ENCODE measurements around the gene TLL1.

TLL1 gene

DNA sequence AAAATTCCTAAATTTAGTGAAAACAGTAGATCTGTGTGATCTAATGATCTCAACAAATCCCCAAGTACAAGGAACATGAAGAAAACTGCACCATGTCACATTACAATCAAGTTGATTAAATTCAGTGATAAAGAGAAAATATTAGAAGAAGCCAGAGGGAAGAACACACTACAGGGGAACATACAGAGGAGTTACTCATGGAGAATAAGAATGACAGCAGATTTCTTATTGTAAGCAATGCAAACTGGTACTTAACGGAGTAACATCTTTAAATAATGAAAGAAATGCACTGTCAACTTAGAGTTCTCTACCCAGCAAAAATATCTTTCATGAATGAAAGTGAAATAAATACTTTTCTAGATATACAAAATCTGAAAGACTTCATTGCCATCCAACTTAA is 21.1 kb downstream of the TLL1 start:
- no peak for DNase-seq (ENCODE audit: low read depth)

DNA sequence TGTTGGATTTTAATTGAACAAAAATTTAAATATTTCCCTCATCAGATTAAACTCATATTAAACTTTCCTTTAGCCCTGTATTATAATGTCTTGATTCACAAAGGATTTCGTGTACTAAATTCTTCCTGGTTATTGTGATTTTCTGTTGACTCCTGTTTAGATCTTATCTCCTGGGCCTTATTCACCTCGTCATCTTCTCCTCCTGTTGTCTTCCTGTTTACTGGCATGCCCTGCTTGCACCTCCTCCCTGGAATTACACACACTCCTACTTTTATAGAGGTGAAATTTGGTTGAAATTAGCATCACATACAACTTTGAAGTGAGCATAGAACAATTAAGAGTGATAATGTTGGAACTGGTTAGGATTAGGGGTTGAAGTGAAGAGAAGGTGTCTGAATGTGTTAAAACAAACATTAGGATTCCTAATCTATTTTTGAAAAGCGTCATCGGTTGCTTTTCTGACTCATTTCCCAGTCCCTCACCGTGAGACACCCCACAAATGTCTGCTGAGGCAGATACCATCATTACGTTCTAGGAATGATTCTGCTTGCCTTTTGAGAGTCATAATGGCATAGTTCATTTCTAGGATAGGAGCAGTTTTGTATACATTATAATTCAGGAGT is 32.5 kb downstream of the TLL1 start:
- peak; percentile 65 for DNase-seq (ENCODE audit: low read depth)

DNA sequence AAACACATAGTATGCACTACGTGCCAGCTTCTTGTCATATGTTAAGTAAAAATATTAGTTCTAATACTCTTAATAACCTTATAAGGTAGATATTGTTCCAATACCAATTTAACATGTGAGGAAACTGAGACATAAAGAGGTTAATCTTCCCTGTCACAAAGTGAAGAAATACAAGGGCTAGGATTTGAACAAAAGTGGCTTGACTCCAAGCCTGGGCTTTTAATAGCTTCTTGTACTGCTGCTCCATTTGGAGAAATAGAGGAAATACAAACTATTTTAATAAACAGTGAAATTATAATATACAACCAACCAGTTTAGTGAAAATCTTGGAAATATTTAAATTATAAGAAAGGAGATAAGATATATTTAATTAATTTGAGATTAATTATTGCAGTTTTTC is 33.2 kb downstream of the TLL1 start:
- no peak for DNase-seq (ENCODE audit: low read depth)

- DNase-seq (ENCODE audit: low read depth), result no peak
Observed at GRCh38 chr4:165909947-165910346, 36.9 kb downstream of the TLL1 start.

DNA sequence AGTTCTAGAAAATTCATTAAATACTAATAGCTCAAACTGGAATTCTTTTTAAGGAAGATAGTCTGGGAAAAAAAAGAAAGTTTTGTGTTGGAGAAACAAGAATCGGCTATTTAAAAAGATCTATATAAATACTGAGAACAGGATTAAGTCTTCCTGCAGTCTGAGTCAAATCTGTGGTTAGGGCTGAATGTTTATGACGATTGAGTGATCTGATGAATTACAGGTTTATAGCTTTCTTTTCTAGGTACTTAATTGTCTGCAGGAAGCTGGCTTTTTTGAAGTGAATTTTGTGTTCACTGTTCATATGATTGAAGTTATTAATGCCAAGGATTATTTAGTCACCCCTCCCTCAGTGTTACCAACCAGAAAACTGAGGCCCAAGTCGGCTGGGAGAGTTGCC is 42.2 kb downstream of the TLL1 start:
- DNase-seq (ENCODE audit: low read depth), result peak; percentile 5

DNA sequence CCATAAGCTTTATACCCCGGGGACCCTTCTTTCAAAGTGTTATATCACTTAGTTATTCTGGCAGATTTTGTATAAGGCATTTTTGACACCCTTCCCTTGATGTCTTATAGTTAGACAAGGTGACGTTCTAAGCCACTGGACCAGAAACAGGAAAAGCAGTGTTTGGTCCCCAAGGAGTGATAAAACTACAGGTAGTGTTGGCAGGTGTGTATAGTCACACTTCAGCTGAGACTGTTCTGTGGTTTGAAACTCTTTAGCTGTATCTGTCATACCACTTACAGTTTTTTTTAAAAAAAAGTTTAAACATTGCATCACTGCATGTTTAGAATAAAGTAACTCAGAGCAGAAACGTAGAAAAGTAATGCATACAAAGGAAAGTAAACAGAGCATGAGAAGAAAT is 48.5 kb downstream of the TLL1 start:
- no peak for DNase-seq (ENCODE audit: low read depth)

- no peak for DNase-seq (ENCODE audit: low read depth)
Observed at GRCh38 chr4:165922747-165923146, 49.7 kb downstream of the TLL1 start.

GRCh38 chr4:165926307-165926706 is 53.3 kb downstream of the TLL1 start:
- no peak for DNase-seq (ENCODE audit: low read depth)

DNA sequence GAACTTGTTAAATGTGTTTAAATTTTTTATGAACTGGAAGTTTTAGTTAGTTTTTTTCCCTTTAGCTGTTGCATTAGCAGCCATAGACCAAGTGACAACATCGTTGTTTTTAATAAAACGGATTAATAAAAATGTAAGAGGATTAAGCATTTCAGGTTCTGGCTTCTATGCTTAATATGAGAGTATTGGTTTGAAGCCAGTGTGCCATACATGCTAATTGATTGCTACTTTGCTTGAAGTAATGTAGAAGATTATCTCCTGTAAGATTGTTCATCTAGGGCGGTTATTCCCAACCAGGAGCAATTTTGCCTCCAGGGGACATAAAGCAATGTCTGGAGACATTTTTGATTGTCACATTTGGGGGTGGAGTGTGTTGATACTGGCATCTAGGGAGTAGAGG is 54.3 kb downstream of the TLL1 start:
- DNase-seq (ENCODE audit: low read depth), result no peak

DNA sequence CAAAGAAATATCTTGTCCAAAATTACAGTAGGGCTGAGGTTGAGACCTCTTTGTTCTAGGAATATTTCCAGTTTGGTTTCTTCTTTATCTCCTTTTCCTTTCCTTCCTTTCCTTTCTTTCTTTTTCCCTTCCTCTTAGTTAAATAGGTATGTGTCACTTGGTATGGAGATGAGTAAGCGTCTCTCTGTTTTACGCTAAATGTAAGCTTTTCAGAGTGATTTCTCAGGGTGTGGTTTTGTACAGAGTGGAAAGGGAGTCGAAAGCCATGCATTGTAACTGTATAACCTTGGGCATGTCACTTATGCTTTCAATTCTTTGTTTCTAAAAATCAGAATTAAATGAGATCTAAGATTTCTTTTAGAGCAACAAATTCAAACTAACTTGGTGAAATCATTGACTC is 54.8 kb downstream of the TLL1 start:
- DNase-seq (ENCODE audit: low read depth), result no peak

DNA sequence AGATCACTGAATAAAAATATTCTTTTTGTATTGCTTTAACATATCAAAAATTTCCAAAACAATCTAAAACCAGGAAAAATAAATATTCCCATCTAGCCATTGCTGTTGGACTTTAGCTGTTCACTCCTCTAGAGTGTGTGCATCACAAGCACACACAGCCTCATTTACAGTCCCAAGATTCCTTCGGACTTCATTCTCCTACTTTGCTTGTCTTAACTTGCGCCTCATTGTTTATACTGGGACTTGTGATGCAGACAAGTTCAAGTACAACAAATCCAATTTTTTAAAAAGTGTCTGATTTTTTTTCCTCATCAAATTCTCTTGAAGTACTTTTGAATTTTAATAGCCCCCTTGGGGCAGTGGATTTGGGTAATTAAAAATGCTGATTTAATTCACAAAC is 55.6 kb downstream of the TLL1 start:
- no peak for DNase-seq (ENCODE audit: low read depth)

- DNase-seq (ENCODE audit: low read depth), result no peak
Observed at GRCh38 chr4:165929662-165930061, 56.6 kb downstream of the TLL1 start.

DNA sequence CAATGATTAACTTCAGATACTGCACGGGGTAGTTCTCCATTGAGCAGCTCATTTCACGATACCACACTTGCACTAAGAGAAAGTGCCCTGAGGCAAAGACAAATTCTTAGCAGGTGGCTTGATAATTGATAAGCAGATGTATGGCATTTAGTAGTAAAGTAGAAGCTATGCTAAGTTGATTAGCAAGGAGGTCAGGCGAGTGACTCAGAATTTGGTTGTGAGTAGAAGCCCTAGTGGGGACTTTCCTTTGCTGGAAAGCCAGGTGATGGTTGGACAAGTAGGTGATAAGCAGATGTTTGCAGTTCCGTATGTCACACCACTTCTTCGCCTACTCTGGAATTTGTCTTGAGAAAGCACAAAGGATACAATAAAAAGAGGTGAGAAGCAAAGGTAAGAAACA is 58.7 kb downstream of the TLL1 start:
- DNase-seq (ENCODE audit: low read depth), result no peak

DNA sequence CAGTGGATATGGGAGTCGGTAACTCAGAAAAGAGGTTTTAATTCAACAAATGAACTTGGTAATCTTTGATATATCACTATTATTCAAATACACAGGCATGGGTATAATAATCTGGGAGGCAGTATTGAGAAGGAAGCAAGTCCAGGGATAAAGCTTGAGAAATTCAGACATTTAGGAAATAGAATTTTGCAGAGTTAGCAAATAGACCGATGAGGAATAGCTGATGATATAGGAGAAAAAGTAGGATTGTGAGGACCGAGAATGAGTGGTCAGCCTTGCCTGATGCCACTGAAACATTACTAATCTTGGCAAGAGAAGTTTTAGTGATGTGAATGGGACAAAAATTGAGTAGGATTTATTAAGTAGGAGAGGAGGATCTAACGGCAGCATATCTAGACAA is 71.9 kb downstream of the TLL1 start:
- DNase-seq (ENCODE audit: low read depth), result no peak

GRCh38 chr4:165945991-165946390 is 73.0 kb downstream of the TLL1 start:
- no peak for DNase-seq (ENCODE audit: low read depth)

GRCh38 chr4:165947019-165947418 is 74.0 kb downstream of the TLL1 start:
- DNase-seq (ENCODE audit: low read depth), result no peak

- DNase-seq (ENCODE audit: low read depth), result no peak
Observed at GRCh38 chr4:165953181-165953580, 80.1 kb downstream of the TLL1 start.

DNA sequence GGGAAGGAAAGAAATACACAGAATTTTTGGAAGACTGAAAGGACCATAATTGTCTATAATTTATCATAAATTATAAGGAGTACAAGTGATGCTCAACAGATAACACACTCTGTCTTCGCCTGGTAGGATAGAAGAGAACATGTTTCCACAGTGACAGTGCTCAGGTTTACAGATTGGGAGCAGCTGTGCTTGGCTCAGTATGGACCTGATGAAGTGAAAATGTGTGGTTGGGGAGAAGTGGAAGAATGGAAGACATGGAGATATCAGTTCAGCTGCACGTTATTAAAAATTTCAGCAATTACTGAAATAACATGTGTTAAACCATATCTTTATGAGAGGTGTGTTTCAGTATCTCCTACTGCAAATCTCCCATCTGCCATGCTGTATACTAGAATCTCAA is 90.6 kb downstream of the TLL1 start:
- DNase-seq (ENCODE audit: low read depth), result no peak

DNA sequence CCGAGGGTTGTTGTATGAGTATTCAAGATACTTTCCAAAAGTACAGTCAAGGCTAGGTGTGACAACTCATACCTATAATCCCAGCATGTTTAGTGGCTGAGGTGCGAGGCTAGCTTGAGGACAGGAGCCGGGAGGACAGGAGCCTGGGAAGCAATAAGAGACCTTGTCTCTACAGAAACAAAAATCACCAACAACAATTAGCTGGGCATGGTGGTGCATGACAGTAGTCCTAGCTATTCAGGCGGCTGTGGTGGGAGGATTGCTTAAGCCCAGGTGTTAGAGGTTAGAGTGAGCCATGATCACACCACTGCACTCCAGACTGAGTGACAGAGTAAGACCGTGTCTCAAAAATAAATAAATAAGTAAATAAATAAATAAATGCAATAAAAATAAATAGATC is 91.6 kb downstream of the TLL1 start:
- no peak for DNase-seq (ENCODE audit: low read depth)

- DNase-seq (ENCODE audit: low read depth), result peak; percentile 53
Observed at GRCh38 chr4:165965503-165965902, 92.5 kb downstream of the TLL1 start.

DNA sequence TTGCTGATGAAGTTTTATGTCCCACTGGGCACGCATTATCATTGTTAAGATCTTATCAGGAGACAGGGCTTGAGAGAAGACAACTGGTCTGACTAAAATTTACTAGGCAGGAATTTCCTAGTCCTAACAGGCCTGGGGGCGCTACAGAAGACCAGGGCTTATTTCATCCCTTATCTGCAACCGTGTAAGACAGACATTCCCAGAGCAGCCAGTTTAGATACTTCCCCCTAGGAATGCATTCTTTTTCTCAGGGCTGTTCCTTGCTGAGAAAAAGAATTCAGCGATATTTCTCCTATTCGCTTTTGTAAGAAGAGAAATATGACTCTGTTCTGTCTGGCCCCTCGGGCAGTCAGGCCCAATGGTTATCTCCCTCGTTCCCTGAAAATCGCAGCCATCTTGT is 93.8 kb downstream of the TLL1 start:
- DNase-seq (ENCODE audit: low read depth), result no peak

GRCh38 chr4:165967486-165967885 is 94.4 kb downstream of the TLL1 start:
- DNase-seq (ENCODE audit: low read depth), result no peak

GRCh38 chr4:165970703-165971420 is 97.8 kb downstream of the TLL1 start:
- DNase-seq (ENCODE audit: low read depth), result no peak

GRCh38 chr4:165971446-165971845 is 98.4 kb downstream of the TLL1 start:
- no peak for DNase-seq (ENCODE audit: low read depth)

All from ELR (cell line).